DND-41 (cell line): ENCODE results near the gene APC.

Experiments
- CTCF ChIP-seq: IDR thresholded peaks from 2 replicates; pipeline ENCODE4 v1.5.1; 2012; ENCODE audit warnings: borderline replicate concordance, low read length, moderate library complexity, mild to moderate bottlenecking; ENCODE audit not compliant: poor library complexity, severe bottlenecking; ENCODE audit errors: extremely low read depth
- EZH2 ChIP-seq: IDR thresholded peaks from 3 replicates; pipeline ENCODE4 v1.6.1; 2012; ENCODE audit warnings: borderline replicate concordance, low read depth, mild to moderate bottlenecking, moderate library complexity, low read length, inconsistent platforms; ENCODE audit not compliant: severe bottlenecking

GRCh38 chr5:112732131-112732530, 5.6 kb upstream of the APC start:
- TF ChIP-seq CTCF (no peak), EZH2 (no peak)
